ENCODE measurements around the gene ATAD3A.

ATAD3A gene

DNA sequence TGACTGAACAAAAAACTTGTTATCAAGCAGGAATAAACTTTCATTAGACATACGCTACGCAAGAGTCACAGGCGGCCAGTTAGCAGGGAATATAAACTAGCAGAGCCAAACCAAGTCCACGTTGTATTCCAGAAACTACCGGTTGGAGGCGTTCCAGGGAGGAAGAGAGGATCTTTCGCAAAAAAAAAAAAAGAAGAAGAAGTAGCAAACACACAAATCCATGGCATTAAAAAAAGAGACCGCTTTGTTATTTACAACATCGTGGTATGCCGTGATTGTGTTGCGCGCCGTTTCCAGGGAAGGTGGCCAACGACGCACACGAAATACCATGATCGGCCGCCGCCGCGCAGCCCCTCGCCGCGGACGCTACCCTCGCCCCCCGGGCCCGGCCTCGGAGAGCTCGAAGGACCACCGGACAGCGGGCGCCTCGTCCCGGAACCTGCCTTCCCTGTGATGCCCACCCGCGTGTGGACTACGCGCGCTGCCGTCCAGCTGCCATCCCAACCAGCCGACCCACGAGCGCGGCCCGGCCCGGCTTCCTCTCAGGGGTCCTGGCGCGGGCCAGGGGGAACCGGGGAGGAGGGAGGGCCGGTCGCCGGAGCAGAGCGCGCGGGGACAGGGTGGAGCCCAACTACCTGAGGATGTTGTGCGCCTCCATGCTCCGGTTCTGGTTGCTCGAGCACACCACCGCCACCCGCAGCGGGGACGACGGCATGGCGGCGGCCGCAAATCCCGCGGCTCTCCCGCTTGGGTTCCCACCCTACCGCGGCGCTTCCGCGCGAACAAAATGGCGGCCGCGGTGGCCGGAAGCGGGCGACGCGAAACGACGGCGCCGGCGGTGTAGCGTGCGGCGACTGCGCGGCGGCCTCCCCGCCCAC, 62.1 kb downstream of the ATAD3A start:
- Histone ChIP-seq H3K9me3 (ENCODE audit: control insufficient read depth, insufficient read depth, low read depth, low read length) (no peaks in the 10 kb centered on the region), H3K4me1 (ENCODE audit: control insufficient read depth, insufficient read depth, low read length) (no peaks in the 10 kb centered on the region), H3K36me3 (ENCODE audit: control insufficient read depth in 2 of 2, insufficient read depth in 1 of 2, low read length in 2 of 2) (peaks cover 8 to 30% of the 10 kb centered on the region in 2 experiments; a peak in 2 of 3 replicates), H3K27ac (ENCODE audit: extremely low read depth, low read depth, low read length) (peak overlapping the region; percentile 90), H3K4me3 (ENCODE audit: low read depth, low read length) (peak overlapping the region; percentile 94)
- ChIA-PET CTCF (no interaction called here), POLR2A (interaction anchor here (1.0 kb wide), 1 partner anchor 42 kb away, joined by 3 read pairs; the partner anchor contains the start of gene MIB2)
- TF ChIP-seq ZNF423 (tag by site-specific recombination; IDR thresholded peaks at IDR 0.05) (no peak), ZNF169 (tag by site-specific recombination; IDR thresholded peaks at IDR 0.05) (no peak), ZNF175 (tag by site-specific recombination; IDR thresholded peaks at IDR 0.05) (no peak), ZNF704 (tag by site-specific recombination; IDR thresholded peaks at IDR 0.05) (no peak), ZNF266 (tag by site-specific recombination; IDR thresholded peaks at IDR 0.05; ENCODE audit: low read depth) (no peak), INSM2 (tag by site-specific recombination; IDR thresholded peaks at IDR 0.05) (no peak; the same call in 1 of the 2 replicates), ZNF660 (tag by site-specific recombination; IDR thresholded peaks at IDR 0.05) (no peak), ZBTB20 (tag by site-specific recombination; IDR thresholded peaks at IDR 0.05) (no peak; the same call in 1 of the 2 replicates), ZNF221 (tag by site-specific recombination; IDR thresholded peaks at IDR 0.05; ENCODE audit: borderline replicate concordance) (no peak), ZNF561 (tag by site-specific recombination; IDR thresholded peaks at IDR 0.05; ENCODE audit: borderline replicate concordance) (peak; percentile 52; the same call in 1 of the 2 replicates), ZBTB48 (tag by site-specific recombination; IDR thresholded peaks at IDR 0.05) (peak; percentile 24; the same call in 1 of the 2 replicates), ZBTB26 (tag by site-specific recombination; optimal IDR thresholded peaks at IDR 0.05) (peak; percentile 95), KLF1 (tag by site-specific recombination; IDR thresholded peaks at IDR 0.05) (no peak), SETDB1 (IDR thresholded peaks at IDR 0.05; ENCODE audit: insufficient read length, low read length) (no peak), ZNF513 (tag by site-specific recombination; IDR thresholded peaks at IDR 0.05) (no peak), ZNF501 (tag by site-specific recombination; IDR thresholded peaks at IDR 0.05) (peak; percentile 28), ZBTB8A (tag by site-specific recombination; IDR thresholded peaks at IDR 0.05) (0 out of 2 replicates have a peak, but pooled peaks have one; percentile 2), ZNF473 (tag by site-specific recombination; IDR thresholded peaks at IDR 0.05) (no peak), ZNF19 (tag by site-specific recombination; IDR thresholded peaks at IDR 0.05; ENCODE audit: low read depth) (no peak), ZNF580 (tag by site-specific recombination; IDR thresholded peaks at IDR 0.05) (no peak), GLI2 (tag by site-specific recombination; IDR thresholded peaks at IDR 0.05; ENCODE audit: borderline replicate concordance, low read depth) (no peak), ZNF239 (tag by site-specific recombination; IDR thresholded peaks at IDR 0.05) (no peak), PRDM1 (tag by site-specific recombination; IDR thresholded peaks at IDR 0.05) (no peak), SP2 (tag by site-specific recombination; IDR thresholded peaks at IDR 0.05) (no peak)
- TF ChIP-seq, protein P1, sequence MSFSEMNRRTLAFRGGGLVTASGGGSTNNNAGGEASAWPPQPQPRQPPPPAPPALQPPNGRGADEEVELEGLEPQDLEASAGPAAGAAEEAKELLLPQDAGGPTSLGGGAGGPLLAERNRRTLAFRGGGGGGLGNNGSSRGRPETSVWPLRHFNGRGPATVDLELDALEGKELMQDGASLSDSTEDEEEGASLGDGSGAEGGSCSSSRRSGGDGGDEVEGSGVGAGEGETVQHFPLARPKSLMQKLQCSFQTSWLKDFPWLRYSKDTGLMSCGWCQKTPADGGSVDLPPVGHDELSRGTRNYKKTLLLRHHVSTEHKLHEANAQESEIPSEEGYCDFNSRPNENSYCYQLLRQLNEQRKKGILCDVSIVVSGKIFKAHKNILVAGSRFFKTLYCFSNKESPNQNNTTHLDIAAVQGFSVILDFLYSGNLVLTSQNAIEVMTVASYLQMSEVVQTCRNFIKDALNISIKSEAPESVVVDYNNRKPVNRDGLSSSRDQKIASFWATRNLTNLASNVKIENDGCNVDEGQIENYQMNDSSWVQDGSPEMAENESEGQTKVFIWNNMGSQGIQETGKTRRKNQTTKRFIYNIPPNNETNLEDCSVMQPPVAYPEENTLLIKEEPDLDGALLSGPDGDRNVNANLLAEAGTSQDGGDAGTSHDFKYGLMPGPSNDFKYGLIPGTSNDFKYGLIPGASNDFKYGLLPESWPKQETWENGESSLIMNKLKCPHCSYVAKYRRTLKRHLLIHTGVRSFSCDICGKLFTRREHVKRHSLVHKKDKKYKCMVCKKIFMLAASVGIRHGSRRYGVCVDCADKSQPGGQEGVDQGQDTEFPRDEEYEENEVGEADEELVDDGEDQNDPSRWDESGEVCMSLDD (tag by site-specific recombination; IDR thresholded peaks at IDR 0.05): no peak
- TF ChIP-seq, protein P2, sequence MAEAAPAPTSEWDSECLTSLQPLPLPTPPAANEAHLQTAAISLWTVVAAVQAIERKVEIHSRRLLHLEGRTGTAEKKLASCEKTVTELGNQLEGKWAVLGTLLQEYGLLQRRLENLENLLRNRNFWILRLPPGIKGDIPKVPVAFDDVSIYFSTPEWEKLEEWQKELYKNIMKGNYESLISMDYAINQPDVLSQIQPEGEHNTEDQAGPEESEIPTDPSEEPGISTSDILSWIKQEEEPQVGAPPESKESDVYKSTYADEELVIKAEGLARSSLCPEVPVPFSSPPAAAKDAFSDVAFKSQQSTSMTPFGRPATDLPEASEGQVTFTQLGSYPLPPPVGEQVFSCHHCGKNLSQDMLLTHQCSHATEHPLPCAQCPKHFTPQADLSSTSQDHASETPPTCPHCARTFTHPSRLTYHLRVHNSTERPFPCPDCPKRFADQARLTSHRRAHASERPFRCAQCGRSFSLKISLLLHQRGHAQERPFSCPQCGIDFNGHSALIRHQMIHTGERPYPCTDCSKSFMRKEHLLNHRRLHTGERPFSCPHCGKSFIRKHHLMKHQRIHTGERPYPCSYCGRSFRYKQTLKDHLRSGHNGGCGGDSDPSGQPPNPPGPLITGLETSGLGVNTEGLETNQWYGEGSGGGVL (tag by site-specific recombination; IDR thresholded peaks at IDR 0.05): peak; percentile 15; the same call in 1 of the 2 replicates
